PFSK-1 (cell line): ENCODE results near the gene UROS.

ENCODE experiments used
- FOXP2 ChIP-seq: optimal IDR thresholded peaks from 2 replicates; pipeline ENCODE3; 2011; ENCODE audit warnings: borderline replicate concordance, control low read depth, inconsistent platforms; ENCODE audit not compliant: insufficient read depth; ENCODE audit errors: extremely low read length, extremely low read depth
- POLR2AphosphoS5 ChIP-seq: IDR thresholded peaks from 2 replicates; pipeline ENCODE4 v1.6.1; 2012; ENCODE audit warnings: low read depth, mild to moderate bottlenecking, control low read depth, low read length, moderate library complexity
- REST ChIP-seq, 2 experiments: IDR thresholded peaks; 2 replicates each; pipeline versions ENCODE4 v1.6.1 to v1.8.0; 2011 to 2012; ENCODE audit warnings: low read depth in 2 of 2, low read length in 2 of 2, control low read depth in 1 of 2, inconsistent platforms in 1 of 2, mild to moderate bottlenecking in 1 of 2, moderate library complexity in 1 of 2; ENCODE audit not compliant: insufficient read depth in 1 of 2
- SIN3A ChIP-seq: IDR thresholded peaks from 2 replicates; pipeline ENCODE4 v1.6.1; 2012; ENCODE audit warnings: mild to moderate bottlenecking, low read length, moderate library complexity, borderline replicate concordance; ENCODE audit not compliant: insufficient read depth
- TAF1 ChIP-seq: IDR thresholded peaks from 2 replicates; pipeline ENCODE4 v1.6.1; 2012; ENCODE audit warnings: low read length, control low read depth, borderline replicate concordance; ENCODE audit not compliant: insufficient read depth

- TF ChIP-seq TAF1 (no peak), POLR2AphosphoS5 (no peak), REST (IDR thresholded peaks at IDR 0.05; ENCODE audit: insufficient read depth in 1 of 2, low read depth in 2 of 2, low read length in 2 of 2) (no peak), SIN3A (no peak), FOXP2 (no peak)
Measured at GRCh38 chr10:125795637-125796190, 27.3 kb downstream of the UROS start.
